ENCODE measurements around the gene GPR32.

Gene GPR32

GRCh38 chr19:50724522-50725217, 45.6 kb upstream of the GPR32 start (continued):
- TF ChIP-seq ZNF747 (tag by site-specific recombination; IDR thresholded peaks at IDR 0.05) (no peak), ZSCAN30 (tag by site-specific recombination; IDR thresholded peaks at IDR 0.05) (no peak), KLF10 (tag by site-specific recombination; IDR thresholded peaks at IDR 0.05) (0 out of 2 replicates have a peak, but pooled peaks have one; percentile 49), ZNF776 (tag by site-specific recombination; IDR thresholded peaks at IDR 0.05; ENCODE audit: borderline replicate concordance) (no peak), ZNF561 (tag by site-specific recombination; IDR thresholded peaks at IDR 0.05; ENCODE audit: borderline replicate concordance) (peak; percentile 87), REST (tag by site-specific recombination; IDR thresholded peaks at IDR 0.05) (no peak), BCL11B (tag by site-specific recombination; IDR thresholded peaks at IDR 0.05; ENCODE audit: low read depth) (peak; percentile 76; the same call in 1 of the 2 replicates), BCL11A (tag by site-specific recombination; IDR thresholded peaks at IDR 0.05; ENCODE audit: low read depth) (0 out of 2 replicates have a peak, but pooled peaks have one; percentile 24), ZNF248 (tag by site-specific recombination; IDR thresholded peaks at IDR 0.05) (no peak), ZNF629 (tag by site-specific recombination; IDR thresholded peaks at IDR 0.05) (0 out of 2 replicates have a peak, but pooled peaks have one; percentile 26), RBAK (tag by site-specific recombination; IDR thresholded peaks at IDR 0.05) (no peak), REPIN1 (tag by site-specific recombination; IDR thresholded peaks at IDR 0.05; ENCODE audit: low read depth) (0 out of 2 replicates have a peak, but pooled peaks have one; percentile 37), ZNF791 (tag by site-specific recombination; IDR thresholded peaks at IDR 0.05) (no peak), SETDB1 (IDR thresholded peaks at IDR 0.05; ENCODE audit: insufficient read length, low read length) (no peak), ZBTB21 (tag by site-specific recombination; IDR thresholded peaks at IDR 0.05) (no peak), ZNF48 (tag by site-specific recombination; IDR thresholded peaks at IDR 0.05) (no peak), ZNF600 (tag by site-specific recombination; IDR thresholded peaks at IDR 0.05) (peak; percentile 79), ZNF223 (tag by site-specific recombination; IDR thresholded peaks at IDR 0.05) (no peak), GFI1B (tag by site-specific recombination; IDR thresholded peaks at IDR 0.05) (no peak), ZNF138 (tag by site-specific recombination; IDR thresholded peaks at IDR 0.05; ENCODE audit: borderline replicate concordance) (no peak), ZNF621 (tag by site-specific recombination; IDR thresholded peaks at IDR 0.05) (no peak), OVOL3 (tag by site-specific recombination; IDR thresholded peaks at IDR 0.05) (no peak), MYNN (tag by site-specific recombination; IDR thresholded peaks at IDR 0.05; ENCODE audit: borderline replicate concordance) (no peak), SP7 (tag by site-specific recombination; IDR thresholded peaks at IDR 0.05) (peak; percentile 61), ZBTB48 (tag by site-specific recombination; IDR thresholded peaks at IDR 0.05) (peak; percentile 64), ZBTB20 (tag by site-specific recombination; IDR thresholded peaks at IDR 0.05) (no peak; the same call in 1 of the 2 replicates), ZNF24 (tag by site-specific recombination; IDR thresholded peaks at IDR 0.05) (peak; percentile 62; the same call in 1 of the 2 replicates), ZNF366 (tag by site-specific recombination; conservative IDR thresholded peaks at IDR 0.05) (no peak), ZNF398 (tag by site-specific recombination; IDR thresholded peaks at IDR 0.05) (no peak), ZNF585B (tag by site-specific recombination; IDR thresholded peaks at IDR 0.05) (no peak)
- TF ChIP-seq, protein P1, sequence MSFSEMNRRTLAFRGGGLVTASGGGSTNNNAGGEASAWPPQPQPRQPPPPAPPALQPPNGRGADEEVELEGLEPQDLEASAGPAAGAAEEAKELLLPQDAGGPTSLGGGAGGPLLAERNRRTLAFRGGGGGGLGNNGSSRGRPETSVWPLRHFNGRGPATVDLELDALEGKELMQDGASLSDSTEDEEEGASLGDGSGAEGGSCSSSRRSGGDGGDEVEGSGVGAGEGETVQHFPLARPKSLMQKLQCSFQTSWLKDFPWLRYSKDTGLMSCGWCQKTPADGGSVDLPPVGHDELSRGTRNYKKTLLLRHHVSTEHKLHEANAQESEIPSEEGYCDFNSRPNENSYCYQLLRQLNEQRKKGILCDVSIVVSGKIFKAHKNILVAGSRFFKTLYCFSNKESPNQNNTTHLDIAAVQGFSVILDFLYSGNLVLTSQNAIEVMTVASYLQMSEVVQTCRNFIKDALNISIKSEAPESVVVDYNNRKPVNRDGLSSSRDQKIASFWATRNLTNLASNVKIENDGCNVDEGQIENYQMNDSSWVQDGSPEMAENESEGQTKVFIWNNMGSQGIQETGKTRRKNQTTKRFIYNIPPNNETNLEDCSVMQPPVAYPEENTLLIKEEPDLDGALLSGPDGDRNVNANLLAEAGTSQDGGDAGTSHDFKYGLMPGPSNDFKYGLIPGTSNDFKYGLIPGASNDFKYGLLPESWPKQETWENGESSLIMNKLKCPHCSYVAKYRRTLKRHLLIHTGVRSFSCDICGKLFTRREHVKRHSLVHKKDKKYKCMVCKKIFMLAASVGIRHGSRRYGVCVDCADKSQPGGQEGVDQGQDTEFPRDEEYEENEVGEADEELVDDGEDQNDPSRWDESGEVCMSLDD (tag by site-specific recombination; IDR thresholded peaks at IDR 0.05): peak; percentile 61
